ENCODE results near the gene MTHFD2. TPM values are rescaled to one million over a fixed set of nuclear protein-coding genes. Genes with fewer than 3 reads are reported as not detected.
"Not testable (repeated sequence)": the region's sequence is repeated elsewhere in the genome, so short reads cannot be mapped to it uniquely, and the experiment has no call there.

Gene MTHFD2
- total RNA-seq, 1 experiment from 2014 or later: 91.8 TPM

DNA sequence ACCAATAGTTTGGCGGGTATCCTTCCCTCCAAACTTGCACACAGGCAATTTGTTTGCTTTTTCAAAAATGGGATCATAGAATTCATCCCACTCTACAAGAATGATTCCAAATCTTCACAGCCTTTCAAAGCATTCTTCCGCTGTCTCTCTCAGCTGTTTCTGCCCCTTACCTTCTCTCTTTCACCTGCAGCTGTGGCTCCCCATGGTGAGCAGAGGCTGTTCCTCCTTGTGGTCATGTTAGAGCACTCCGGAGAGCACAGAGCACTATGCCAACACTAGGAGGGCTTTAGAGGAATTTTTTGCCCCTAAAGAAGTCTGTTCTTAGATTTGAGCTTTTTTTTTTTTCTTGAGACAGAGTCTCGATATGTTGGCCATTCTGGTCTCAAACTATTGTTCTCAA lies 30.4 kb downstream of the MTHFD2 start:
- DNase-seq (ENCODE audit: low spot score): no peak

- DNase-seq (ENCODE audit: low spot score): not testable (repeated sequence)
Observed at GRCh38 chr2:74229865-74230264, 31.4 kb downstream of the MTHFD2 start.

DNA sequence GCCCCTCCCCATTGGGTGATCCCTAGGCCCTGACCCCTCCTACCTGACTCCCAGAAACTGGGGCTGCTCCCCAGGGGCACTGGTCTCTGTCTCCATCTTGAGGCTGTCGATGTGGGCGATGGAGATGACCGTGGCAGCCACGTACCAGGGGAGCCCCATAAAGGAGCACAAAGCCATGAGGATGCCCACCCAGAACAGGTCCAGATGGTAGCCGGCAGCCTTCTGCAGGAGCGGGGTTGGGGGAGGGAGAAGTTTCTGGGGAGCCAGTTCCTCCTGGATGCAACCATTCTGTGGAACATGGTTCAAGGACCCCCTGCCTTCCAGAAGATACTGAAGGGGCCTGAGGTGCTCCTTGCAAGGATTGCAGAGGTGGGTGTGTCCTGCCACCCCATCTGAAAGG lies 34.0 kb downstream of the MTHFD2 start:
- DNase-seq (ENCODE audit: low spot score): no peak

- no peak for DNase-seq (ENCODE audit: low spot score)
Observed at GRCh38 chr2:74233648-74234047, 35.2 kb downstream of the MTHFD2 start.

- no peak for DNase-seq (ENCODE audit: low spot score)
Observed at GRCh38 chr2:74235041-74235440, 36.6 kb downstream of the MTHFD2 start.

- DNase-seq (ENCODE audit: low spot score): peak; percentile 41
Observed at GRCh38 chr2:74238879-74239278, 40.5 kb downstream of the MTHFD2 start.

GRCh38 chr2:74239346-74239745 lies 40.9 kb downstream of the MTHFD2 start:
- no peak for DNase-seq (ENCODE audit: low spot score)

DNA sequence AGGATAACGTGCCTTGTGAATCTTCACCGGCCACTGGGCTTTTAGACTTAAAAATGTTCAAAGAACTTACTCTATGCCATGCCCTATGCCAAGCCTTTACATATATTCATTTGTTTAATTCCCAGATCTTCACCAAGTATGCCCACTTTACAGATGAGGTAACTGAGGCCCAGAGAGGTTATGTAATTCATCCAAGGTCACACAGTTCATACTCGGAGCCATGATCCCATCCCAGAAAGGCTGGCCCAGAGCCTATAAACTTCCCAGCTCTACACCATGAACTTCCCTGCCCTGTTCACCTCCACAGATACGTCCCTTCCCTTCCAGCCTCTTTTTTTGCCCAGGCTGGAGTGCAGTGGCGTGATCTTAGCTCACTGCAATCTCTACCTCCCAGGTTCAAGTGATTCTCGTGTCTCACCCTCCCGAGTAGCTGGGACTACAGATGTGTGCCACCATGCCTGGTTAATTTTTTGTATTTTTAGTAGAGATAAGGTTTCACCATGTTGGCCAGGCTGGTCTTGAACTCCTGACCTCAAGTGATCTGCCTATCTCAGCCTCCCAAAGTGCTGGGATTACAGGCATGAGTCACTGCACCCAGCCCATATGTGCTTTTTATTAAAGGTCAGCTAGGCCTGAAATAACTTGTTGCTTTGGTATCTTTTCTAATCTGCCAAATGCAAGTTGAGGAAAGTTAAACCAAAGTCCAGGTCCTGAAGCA lies 44.1 kb downstream of the MTHFD2 start:
- no peak for DNase-seq (ENCODE audit: low spot score)

DNA sequence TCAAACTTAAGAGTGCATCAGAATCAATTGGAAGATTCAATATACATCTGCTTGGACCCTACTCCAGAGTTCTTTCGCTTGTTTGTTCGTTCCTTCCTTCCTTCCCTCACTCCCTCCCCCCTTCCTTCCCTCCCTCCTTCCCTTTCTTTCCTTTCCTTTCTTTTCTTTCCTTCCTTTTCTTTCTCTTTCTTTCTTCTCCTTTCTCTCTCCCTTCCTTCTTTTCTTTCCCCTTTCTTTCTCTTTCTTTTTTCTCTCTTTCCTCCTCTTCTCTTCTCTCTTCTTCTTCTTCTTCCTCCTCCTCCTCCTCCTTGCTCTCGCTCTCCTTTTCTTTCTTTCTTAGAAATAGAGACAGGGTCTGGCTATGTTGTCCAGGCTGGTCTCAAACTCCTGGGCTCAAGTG lies 45.9 kb downstream of the MTHFD2 start:
- DNase-seq (ENCODE audit: low spot score): no peak

GRCh38 chr2:74246496-74247195 lies 48.2 kb downstream of the MTHFD2 start:
- DNase-seq (ENCODE audit: low spot score): no peak

GRCh38 chr2:74249406-74250122 lies 51.1 kb downstream of the MTHFD2 start:
- peak; percentile 12 for DNase-seq (ENCODE audit: low spot score)

DNA sequence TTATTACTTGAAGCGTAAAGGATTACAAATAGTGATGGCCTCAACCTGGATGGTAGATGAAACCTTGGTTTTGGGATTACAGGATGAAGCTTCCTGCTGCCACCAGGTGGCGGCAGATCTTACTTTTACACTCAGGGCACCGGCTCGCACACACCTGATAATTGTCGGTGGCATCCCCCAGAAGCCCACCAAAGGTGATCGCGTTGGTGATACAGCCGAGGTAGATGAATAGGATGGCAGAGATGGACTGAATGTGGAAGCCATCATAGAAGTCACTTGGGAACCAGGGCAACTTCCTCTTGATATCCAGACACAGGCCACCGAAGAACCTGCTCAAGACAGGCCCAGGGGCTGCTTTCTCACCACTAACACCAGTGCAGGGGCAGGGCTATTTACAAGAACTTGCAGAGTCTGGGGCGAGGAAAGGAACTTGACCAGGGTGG lies 51.8 kb downstream of the MTHFD2 start:
- peak; percentile 34 for DNase-seq (ENCODE audit: low spot score)

- DNase-seq (ENCODE audit: low spot score): no peak
Observed at GRCh38 chr2:74252036-74252435, 53.6 kb downstream of the MTHFD2 start.

DNA sequence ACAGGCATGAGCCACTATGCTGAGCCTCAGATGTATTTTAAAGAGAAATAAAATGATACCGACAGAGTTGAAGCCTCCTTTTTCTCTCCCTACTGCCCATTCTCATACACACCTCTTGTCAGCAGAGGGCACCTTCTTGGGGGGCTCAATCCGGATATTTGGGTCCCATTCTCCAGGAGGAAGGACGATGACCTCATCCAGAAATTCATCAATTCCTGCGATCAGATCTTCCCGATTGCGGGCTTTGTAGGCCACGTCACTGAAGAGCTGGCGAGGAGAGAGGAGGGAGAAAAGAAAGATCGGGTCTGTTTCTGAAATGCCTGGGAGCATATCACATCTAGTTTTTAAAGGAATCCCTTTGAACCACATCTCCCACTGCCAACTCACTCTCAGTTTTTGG lies 54.4 kb downstream of the MTHFD2 start:
- no peak for DNase-seq (ENCODE audit: low spot score)

DNA sequence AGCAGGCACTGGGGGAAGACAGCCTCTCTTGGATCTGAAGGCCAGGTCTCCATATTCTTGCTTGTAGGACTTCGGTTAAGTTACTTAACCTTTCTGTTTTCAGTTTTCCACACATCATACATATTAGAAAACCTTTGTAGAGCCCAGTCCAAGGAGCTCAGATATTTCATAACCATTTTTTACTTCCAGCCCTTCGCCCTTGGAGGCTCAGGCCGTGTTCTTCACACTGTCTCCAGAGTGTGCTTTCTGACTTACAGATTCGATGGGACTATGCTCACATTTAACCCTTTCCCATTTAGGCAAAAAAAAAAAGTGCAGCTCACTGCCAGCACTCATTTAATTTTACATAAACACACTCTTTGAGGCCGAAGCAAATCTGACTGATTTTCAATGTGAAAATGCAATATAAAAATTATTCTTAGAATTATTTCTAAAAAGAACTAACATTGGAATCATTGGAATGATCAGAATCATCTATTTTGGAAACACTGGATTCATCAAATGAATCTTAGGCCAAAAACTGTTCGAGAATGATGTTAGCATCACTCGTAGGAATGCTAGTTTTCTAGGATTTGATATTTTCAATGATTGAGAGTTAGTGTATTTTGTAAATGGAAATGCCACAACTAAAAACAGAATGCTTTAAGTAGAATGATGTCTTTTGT lies 55.0 kb downstream of the MTHFD2 start:
- DNase-seq (ENCODE audit: low spot score): no peak

GRCh38 chr2:74253971-74254310 lies 55.5 kb downstream of the MTHFD2 start:
- DNase-seq (ENCODE audit: low spot score): peak; percentile 21

DNA sequence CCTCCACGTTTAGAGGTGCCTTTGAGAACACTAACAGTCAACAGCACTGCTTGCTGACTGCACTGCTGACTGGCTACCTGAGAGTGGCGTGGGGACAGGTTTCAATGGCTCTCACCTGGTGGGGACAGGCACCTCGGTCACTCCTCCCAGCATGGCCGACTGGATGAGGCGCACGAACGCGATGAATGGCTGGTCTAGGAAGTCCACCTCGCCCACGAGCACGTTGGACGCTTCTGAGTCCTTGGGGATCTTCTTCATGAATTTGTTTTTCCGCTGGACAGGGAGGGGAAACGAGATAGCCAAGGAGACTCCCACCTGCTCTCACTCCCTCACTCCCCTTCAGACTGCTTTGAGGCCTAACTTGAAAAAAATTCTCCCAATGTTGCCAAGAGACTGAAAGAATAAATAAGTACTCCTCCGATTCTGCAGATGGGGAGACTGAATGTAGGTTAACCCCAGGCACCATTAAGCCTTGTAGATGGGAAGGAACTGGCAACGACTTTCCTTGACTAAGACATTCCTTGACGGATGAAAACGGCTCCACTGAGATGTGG lies 57.3 kb downstream of the MTHFD2 start:
- DNase-seq (ENCODE audit: low spot score): no peak

- DNase-seq (ENCODE audit: low spot score): no peak
Observed at GRCh38 chr2:74259191-74259590, 60.8 kb downstream of the MTHFD2 start.

- DNase-seq (ENCODE audit: low spot score): no peak
Observed at GRCh38 chr2:74259733-74260132, 61.3 kb downstream of the MTHFD2 start.

GRCh38 chr2:74260495-74260894 lies 62.1 kb downstream of the MTHFD2 start:
- DNase-seq (ENCODE audit: low spot score): no peak

DNA sequence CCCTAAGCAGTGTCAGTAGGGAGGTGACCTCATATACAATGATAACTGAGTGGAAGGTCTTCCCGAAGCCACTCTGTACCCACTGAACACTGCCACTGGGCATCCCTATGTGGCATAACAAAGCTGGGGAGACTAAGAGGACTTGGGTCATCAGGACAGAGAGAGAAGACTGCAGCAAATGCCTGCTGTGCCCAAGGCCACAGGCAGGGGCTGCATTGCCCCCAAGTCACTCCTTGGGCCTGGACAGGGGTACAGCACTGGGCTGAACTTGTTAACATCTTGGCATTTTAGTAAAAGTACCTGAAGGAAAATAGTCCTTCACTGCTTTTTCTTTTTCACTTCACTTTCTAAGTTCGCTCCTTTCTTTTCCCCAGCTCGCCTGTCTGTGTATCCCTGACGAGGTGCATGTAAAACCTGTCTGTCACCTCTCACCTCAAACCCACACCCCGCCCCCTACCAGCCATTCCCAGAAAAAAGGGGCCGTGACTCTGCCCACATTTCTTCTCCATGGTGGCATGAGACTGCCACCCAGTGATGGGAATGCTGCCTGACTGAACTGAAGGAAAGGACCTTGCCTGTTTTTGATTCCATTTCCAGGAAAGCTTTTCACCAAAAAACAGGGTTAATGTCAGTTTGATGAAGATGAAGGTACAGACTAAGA lies 62.9 kb downstream of the MTHFD2 start:
- DNase-seq (ENCODE audit: low spot score): peak; percentile 33

All from A172 (cell line).